Fibroblast of skin of left biceps (primary cell): ENCODE results near the gene ARGLU1.

Experiments used
- DNase-seq, 2 experiments: peaks; one replicate each; pipeline ENCODE4 v3.0.0-alpha.2; 2013; ENCODE audit warnings: low read depth in 2 of 2

Gene ARGLU1

GRCh38 chr13:106548064-106548696, 19.8 kb downstream of the ARGLU1 start:
- DNase-seq: no peak

- DNase-seq: no peak
Observed at GRCh38 chr13:106541826-106542225, 26.1 kb downstream of the ARGLU1 start.

- DNase-seq: no peak
Observed at GRCh38 chr13:106540613-106541012, 27.3 kb downstream of the ARGLU1 start.

GRCh38 chr13:106537521-106537920, 30.4 kb downstream of the ARGLU1 start:
- DNase-seq: no peak

GRCh38 chr13:106536244-106537034, 31.5 kb downstream of the ARGLU1 start:
- peak; percentile 58 to 61 for DNase-seq

GRCh38 chr13:106535552-106536243, 32.2 kb downstream of the ARGLU1 start, which contains the start of gene EFNB2:
Gene EFNB2 (minus strand): TSS chr13:106535662. CDS start chr13:106534964, 698 bp downstream.
- peak; percentile 78 to 82 for DNase-seq

- no peak for DNase-seq
Observed at GRCh38 chr13:106534639-106535551, 33.0 kb downstream of the ARGLU1 start.

GRCh38 chr13:106533943-106534638, 33.8 kb downstream of the ARGLU1 start:
- no peak for DNase-seq

- DNase-seq: no peak
Observed at GRCh38 chr13:106533101-106533942, 34.6 kb downstream of the ARGLU1 start.

- no peak for DNase-seq
Observed at GRCh38 chr13:106532111-106532929, 35.6 kb downstream of the ARGLU1 start.

- no peak for DNase-seq
Observed at GRCh38 chr13:106530980-106531481, 36.9 kb downstream of the ARGLU1 start.

- DNase-seq: no peak
Observed at GRCh38 chr13:106530171-106530851, 37.6 kb downstream of the ARGLU1 start.

GRCh38 chr13:106529415-106530170, 38.3 kb downstream of the ARGLU1 start:
- no peak for DNase-seq

GRCh38 chr13:106528718-106529414, 39.1 kb downstream of the ARGLU1 start:
- DNase-seq: no peak

GRCh38 chr13:106527826-106528225, 40.1 kb downstream of the ARGLU1 start:
- no peak for DNase-seq

GRCh38 chr13:106527445-106527801, 40.5 kb downstream of the ARGLU1 start:
- DNase-seq: no peak
